Left ventricle myocardium superior (tissue), 1 donor: ENCODE results near the gene CDA. TPM values are rescaled to one million over a fixed set of nuclear protein-coding genes. Genes with fewer than 3 reads are reported as not detected.

Experiments
- ATAC-seq: fragments of 200-7000 bp; cut with Tn5 transposase; one replicate; pipeline ENCODE4 v1.9.1; 2020; ENCODE audit warnings: mild to moderate bottlenecking, moderate library complexity
- DNase-seq: peaks from one replicate; pipeline ENCODE4 v3.0.0-alpha.2; 2020
- intact Hi-C: fragments of 100-400 bp; cut with micrococcal nuclease; formaldehyde crosslinking; loops from one replicate; pipeline ENCODE4 v1.11.0; 2022
- total RNA-seq: library from RNA; stranded (reverse); fragmentation: NEBNext Ultra II Directional; extraction: Animal tissue kit (Norgen Biotek cat#: 25700); gene quantifications from one replicate; pipeline ENCODE4 v1.2.1, GENCODE V29; 2021
- donor health status: DM: no; HTN: yes; CAD: no; lungs with severe emphysema.

The CDA gene
- total RNA-seq, 1 donor from 2014 or later, result 2.9 TPM

DNA sequence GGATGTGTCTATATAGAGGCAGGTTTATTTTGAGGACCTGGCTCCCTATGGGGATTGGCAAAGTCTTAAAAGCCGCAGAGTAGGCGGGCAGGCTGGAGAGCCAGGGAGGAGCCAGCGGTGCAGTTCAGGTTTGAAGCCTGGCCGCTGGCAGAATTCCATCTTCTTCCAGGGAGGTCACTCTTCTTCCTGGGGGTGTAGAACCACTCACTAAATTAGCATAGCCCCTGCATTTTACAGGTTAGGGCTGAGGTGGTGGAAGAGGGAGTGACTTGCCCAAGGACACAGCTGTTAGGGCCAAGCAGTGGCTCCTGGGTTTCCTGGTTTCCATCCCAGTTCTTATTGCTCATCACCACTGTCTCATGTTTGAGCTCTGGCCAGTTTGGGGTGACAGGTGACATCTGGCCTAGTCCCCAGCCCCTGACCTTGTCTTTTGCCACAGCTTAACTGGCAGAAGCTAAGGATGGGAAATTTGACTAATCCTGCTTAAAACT, 45.7 kb downstream of the CDA start:
- ATAC-seq (peak; percentile 78), DNase-seq (peak; percentile 62)
- intact Hi-C loops, result no loop called here

DNA sequence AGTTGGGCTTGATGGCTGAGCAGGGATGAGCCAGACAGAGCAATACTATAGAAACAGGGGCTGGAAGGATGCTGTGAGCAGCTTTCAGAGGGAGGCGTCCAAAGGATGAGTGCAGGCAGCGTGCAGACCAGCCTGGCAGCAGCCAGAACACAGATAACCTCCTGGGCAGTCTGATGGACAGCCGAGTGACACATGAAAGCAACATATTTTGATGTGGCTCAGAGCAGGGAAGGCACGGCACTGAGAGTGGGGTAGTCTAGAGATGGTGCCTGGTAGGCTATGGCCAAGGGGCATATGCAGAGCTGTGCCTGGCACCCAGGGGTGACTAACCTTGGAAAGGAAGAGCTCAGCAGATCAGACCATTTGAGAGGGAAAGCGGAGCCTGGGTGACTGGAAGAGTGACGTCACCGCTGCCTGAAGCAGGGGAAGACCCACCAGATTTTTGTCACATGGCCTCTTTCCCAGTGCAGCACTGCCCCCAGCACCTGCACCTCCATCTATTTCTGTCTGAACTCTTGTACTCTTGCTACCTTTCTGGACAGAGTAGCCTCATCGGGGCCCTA, 48.0 kb downstream of the CDA start:
- no peak for DNase-seq
- intact Hi-C loops, result no loop called here
- ATAC-seq, result no peak

DNA sequence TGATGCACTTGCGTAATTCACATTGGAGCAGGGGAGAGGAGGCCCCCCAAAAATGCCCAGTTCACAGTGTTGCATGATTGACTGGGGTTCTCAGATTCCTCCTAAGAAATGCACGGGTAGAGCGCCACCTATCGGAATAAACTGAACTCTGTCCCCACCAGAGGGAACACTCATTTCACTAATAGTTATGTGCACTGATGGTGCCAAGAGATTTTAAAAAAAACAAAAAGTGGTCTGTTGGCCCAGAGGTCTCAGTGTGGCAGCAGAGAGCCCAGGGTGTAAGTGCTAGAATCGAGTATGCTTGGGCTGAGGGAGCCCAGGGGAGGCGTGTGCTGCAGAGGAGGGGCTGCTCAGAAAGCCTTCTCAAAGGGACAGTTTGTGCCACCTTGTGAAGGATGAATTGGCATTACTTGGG, 51.3 kb downstream of the CDA start:
- DNase-seq (no peak), ATAC-seq (peak; percentile 54)
- intact Hi-C loops, result loop anchor here (5.0 kb wide), 1 partner anchor 113 kb away; no protein-coding TSS in a partner anchor

DNA sequence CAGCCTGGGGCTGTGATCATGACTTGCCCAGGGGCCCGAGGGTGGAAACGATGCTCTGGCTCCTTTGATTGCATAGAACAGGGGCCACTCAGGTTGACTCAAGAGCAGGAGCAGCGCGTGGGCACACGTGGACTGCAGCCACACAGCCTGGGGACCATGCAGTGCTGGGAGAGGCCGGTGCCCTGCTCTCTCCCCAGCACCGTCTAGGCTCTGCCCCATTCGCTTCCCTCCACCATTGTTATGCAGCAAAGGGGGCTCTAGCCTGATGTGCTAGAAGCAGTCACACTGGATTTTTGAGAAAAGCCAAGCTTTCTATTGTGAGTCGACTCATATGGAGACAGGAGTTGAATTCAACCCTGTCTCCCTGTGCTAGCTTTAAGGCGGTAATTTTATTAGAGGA, 53.1 kb downstream of the CDA start:
- DNase-seq, result no peak
- ATAC-seq, result no peak
- intact Hi-C loops, result loop anchor here (5.0 kb wide), 1 partner anchor 115 kb away; no protein-coding TSS in a partner anchor

DNA sequence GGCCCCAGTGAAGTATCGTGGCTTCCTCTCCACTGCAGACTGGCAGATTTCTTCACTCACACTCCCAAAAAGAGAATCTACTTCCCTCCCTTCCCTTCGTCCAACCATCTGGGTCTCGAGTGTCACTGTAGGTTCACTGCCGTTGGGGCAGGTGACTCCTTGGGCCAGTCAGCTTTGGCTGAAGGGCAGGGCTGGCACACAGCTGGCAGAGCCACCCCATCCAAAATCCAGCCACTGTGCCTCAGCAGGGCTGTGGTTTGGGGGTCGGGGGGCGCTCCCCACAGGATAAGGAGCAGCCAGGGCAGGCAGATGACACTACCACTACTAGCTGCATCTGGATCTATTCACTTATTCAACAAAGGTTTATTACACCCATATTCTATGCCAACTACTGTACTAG, 54.2 kb downstream of the CDA start:
- intact Hi-C loops, result loop anchor here (5.0 kb wide), 1 partner anchor 116 kb away; no protein-coding TSS in a partner anchor
- ATAC-seq (no peak), DNase-seq (no peak)

DNA sequence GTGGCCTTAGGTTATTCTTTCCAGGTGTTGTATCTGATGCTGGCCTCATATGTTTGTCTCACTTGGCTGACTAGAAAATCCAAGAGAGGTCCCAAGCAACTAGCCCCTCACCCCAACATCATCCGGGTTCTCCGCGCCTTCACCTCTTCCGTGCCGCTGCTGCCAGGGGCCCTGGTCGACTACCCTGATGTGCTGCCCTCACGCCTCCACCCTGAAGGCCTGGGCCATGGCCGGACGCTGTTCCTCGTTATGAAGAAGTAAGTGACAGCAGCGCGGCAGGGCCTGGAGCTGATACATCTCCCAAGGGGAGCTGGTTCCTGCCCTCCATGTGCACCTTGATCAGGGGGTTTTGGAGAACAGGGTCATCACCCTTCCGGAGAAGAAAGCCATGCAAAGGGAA, 55.5 kb downstream of the CDA start:
- DNase-seq (no peak), ATAC-seq (no peak)
- intact Hi-C loops, result loop anchor here (5.0 kb wide), 1 partner anchor 117 kb away; no protein-coding TSS in a partner anchor

DNA sequence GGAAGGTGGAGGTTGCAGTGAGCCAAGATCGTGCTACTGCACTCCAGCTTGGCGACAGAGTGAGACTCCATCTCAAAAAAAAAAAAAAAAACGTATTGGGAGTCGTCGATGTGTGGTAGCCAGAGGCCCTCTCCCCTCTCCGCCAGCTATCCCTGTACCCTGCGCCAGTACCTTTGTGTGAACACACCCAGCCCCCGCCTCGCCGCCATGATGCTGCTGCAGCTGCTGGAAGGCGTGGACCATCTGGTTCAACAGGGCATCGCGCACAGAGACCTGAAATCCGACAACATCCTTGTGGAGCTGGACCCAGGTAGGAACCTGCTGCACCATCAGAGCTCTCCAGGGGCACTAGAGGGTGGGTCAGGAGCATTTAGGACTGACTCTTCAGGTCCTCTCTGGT, 56.5 kb downstream of the CDA start:
- intact Hi-C loops, result no loop called here
- DNase-seq, result no peak
- no peak for ATAC-seq

DNA sequence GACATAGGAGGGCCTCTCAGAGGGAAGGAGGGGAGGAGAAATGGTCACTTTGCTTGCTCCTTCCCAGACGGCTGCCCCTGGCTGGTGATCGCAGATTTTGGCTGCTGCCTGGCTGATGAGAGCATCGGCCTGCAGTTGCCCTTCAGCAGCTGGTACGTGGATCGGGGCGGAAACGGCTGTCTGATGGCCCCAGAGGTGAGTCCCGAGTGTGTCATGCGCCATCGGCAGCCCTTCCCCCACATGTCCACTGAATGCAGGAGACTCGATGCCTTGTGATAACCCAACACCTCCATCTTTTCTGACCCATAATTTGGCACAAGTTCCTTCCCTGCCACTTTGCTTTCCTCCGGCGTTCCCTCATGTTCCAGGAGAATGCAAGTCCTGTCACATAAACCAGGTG, 59.5 kb downstream of the CDA start:
- ATAC-seq (no peak), DNase-seq (no peak)
- intact Hi-C loops, result no loop called here

DNA sequence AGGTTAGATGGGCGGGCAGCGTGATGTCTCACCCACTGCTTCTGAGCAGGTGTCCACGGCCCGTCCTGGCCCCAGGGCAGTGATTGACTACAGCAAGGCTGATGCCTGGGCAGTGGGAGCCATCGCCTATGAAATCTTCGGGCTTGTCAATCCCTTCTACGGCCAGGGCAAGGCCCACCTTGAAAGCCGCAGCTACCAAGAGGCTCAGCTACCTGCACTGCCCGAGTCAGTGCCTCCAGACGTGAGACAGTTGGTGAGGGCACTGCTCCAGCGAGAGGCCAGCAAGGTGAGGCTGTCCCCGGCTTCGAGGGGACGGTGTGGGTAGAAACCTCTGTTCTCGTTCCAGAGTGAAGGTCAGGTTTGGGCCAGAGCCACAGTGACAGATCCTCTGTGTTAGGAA, 60.0 kb downstream of the CDA start:
- DNase-seq, result no peak
- no peak for ATAC-seq
- intact Hi-C loops, result no loop called here

DNA sequence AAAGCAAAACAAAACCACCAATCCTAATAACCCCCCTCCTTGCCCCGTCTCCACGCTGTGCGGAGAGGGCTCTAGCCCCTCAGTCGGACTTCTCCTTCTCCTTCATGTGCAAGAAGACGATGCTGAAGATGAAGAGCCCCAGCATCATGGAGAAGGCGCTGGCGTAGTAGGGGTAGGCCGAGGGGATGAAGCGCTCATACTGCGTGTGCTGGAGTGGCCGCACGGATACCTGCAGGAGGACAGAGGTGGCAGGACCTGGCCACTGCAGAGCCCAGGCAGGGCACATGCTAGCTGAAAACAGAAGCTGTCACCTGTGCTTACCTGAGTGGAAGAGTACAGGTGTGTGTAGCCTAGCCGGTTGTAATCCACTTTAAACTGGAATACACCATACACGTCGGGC, 63.4 kb downstream of the CDA start:
- DNase-seq (no peak), ATAC-seq (no peak)
- intact Hi-C loops, result no loop called here

DNA sequence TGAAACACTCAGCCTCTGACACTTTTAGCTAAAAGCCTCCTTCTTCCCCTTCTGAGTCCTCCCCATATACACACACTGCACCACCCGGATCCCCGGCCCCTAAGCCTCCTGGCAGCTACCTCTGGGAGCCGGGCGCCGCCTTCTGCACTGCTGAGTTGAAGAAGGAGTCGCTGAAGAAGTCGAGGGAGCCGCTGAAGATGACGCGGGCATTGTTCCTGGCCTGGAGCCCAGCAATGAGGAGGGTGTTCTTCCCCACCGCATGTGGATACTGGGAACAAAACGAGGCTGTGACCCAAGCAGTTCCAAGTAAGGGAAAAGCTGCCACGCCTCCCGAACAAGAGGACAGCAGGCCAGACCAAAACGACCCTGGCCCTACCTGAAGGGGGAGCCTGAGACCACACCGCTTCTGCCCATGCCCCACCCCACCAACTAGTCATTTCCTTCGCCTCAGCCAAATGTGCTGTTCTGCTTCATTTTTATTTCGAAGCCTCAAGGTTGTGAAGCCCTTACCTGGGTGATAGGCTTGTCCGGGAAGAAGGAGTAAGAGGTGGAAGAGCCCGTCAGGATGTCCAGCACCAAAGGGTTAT, 65.3 kb downstream of the CDA start:
- intact Hi-C loops, result no loop called here
- ATAC-seq (peak; percentile 36), DNase-seq (peak; percentile 51)

DNA sequence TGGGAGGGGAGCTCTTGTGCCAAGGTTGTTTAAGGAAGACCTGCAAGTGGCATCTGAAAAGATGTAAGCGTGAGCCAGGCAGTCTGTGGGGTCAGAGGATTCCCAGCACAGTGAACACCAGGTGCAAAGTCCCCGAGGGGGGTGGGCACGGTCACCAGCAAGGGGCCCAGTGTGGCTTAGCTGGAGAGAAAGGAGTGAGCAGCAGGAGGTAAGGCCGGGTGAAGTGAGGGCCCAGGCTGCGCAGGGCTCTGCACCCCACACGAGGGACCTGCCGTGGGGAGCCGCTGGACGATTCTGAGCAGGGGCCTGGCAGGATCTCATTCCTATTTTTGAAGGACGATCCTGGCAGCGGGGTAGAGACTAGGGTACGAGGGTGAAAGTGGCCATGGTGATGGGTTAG, 68.1 kb downstream of the CDA start:
- intact Hi-C loops, result no loop called here
- DNase-seq (no peak), ATAC-seq (no peak)

DNA sequence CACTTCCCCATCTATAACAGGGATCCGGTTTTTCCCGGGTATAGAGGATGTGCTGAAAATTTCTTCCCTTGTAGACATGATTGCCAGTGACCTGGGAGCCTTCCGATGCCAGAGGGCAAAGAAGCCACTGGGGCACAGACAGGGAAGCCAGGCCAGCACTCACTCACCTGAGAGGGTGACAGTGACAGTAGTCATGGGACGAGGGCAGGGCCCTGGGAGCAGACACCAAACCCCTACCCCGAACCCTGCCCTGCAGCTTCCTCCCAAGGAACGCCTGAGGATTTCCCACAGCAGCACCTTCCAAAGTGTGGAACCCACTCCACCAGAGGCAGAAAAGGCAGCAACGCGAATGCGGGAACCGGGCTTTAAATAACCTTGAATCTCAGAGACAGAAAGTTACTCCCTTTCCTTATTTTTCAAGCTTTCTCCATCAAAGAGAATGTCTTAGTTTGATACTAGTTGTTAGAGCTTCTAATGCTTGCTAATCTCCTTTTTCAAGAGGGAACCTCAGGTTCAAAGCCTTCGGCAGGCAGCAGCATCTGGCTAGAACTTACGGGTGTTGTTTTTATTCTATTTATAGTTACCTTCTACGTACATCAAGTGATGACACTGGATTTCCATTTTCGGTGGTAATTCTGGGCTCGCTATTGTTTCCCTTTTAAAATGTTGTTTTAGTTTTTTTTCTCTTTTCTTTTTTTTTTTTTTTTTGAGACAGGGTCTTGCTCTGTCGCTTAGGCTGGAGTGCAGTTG, 69.4 kb downstream of the CDA start:
- DNase-seq, result no peak
- ATAC-seq, result no peak
- intact Hi-C loops, result no loop called here

DNA sequence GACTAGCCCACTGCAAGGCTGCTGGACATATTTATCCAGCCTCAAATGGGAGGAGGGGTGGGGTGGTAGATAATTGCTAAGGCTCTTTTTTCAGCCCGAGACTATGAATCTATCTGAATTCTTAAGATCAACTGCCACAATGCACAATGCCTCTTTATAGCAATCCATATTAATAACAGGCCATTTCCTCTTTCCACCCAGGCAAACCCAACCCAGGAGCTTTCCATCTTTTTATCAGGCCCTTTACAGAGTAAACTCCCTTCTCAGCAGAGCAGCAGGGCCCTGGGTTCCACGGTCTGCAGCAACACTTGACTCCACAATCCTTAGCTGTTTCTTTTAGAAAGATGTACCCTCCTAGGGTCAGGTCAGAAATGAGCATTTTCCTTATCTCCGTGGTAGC, 71.5 kb downstream of the CDA start:
- ATAC-seq (no peak), DNase-seq (no peak)
- intact Hi-C loops, result no loop called here

DNA sequence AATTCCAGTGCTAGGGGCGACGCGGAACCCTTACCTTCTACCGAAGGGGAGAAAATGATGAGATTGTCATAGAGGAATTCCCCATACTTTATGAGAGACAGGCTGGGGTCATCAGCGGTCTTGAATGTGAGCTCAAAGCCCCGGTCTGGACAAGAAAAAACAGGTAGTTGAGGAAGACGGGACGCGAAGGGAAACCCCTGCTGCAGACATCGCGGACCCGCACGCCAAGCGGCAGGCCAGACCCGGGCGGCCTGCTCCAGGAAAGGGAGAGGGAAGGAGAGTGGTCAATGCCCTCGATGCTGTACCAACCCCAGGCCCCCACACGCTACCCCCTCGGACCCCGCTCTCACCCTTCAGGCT, 71.9 kb downstream of the CDA start:
- intact Hi-C loops, result no loop called here
- no peak for DNase-seq
- ATAC-seq, result no peak

DNA sequence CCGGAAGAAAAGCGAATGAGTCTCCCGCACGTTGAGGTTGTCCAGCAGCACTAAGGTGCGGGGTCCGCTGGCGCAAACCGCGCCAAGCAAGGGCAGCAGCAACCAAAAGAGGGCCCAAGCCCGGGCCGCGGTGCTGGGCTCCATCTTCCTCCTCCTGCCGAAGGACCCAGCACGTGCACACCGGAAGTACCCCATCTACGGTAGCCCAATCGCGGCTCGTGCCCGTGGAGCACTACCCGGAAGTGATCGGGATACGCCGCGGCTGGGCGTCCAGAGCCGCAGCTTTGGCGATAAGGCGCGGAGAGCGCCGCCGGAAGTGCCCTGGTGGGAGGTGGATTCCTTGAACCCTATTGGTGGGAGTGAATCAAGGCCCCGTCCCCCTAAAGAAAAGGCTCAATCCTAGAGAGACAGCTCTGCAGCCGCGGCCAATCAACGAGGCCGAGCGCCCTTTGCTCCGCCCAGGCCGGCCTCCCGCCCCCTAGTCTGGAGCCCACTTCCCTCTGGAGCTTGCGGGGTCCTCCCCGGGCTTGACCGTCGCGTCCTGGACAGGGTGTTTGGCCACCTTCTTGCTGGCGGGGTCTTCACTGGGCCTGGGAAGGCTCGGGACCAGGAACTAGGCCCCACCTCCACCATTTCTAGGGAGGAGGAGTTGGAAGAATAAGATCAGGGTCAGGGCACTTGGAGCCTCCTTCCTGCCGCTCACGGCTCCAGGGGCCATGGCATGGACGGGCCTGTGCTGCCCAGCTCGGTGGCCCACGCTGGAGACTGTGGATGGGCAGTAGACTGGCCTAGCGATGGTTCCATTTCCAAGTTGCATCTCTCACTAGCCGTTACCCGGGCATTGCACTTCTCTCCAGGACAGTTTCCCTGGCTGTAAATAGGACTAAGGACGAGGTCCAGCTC, 72.6 kb downstream of the CDA start, which contains the start of gene DDOST:
Gene DDOST (minus strand): TSS at position 163 of the 903 bp plus-strand sequence. CDS start 19 bp downstream, at position 144.
- ATAC-seq, result peak; percentile 95
- DNase-seq, result peak; percentile 98
- intact Hi-C loops, result no loop called here

DNA sequence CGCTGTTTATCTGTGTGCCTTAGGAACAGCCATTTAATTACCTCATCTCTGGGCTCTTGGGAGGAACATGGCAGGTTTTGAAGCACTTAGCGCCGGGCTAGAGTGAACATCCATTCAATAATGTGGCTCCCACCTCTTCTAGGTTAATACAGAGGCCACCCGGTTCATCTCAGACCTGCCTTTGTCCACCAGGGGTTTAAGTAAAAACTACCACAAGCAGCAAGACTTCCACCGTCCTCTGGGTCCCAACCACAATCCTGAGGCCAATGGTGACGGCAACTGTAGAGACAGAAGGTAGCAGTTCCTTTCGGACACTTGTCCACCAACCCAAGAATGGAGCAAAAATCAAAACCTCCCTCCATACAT, 73.2 kb downstream of the CDA start:
- intact Hi-C loops, result no loop called here
- ATAC-seq, result no peak
- no peak for DNase-seq

DNA sequence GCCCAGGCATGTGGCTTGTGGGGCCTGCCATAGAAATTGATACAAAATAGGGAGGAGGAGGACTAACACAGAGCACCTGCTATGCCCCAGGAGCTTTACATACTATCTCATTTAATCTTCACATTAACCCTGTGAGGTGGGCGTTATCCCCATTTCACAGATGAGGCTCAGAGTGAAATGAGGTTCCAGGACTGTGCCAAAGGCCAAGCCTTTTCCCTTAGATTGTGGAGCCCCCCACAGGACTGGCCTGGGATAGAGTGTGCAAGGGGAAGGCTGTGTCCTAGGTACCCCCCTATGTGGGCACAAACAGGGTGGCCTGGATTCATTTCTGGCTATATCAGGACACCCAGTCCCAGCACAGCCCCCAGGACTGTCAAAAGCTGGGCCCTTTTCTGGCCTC, 74.5 kb downstream of the CDA start:
- no peak for ATAC-seq
- DNase-seq, result no peak
- intact Hi-C loops, result no loop called here

DNA sequence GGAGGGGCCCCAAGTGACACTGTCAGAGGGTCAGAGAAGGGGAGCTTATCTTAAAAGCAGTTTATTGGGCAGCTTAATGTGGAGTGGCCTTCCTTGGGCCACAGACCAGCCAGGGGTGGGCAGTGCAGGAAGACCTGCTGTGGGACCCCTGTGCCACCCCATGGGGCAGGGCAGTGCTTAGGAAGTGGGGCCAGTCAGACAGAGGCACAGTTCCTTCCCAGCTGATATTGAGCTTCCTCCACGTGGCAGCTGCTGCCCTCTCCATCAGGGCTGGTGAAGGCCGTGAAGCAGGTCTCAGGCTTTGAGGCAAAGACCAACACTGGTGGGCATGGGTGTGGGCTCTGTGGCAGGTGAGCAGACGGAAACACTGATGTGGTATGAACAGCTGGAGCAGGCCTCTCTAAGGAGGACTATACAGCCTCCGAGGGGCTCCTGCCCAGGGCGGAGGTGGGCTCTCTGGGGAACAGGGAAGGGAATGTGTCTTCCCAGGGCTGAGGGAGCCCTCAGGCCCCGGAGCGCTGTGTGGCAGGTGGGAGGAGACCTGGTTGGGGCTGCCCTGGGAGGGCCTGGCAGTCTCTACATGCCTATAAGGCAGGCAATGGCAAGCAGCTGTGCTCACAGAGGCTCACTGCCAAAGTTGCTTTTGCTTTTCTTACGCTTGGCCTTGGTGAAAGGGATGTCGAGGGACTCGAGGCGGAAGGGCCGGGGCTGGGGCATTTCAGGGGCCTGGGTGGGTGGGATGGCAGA, 75.2 kb downstream of the CDA start:
- DNase-seq (peak; percentile 17), ATAC-seq (no peak)
- intact Hi-C loops, result no loop called here
